Heart left ventricle (tissue), 16 donors: ENCODE measurements around the gene SIRT6. TPM values are rescaled to one million over a fixed set of nuclear protein-coding genes. Genes with fewer than 3 reads are reported as not detected.
"Not testable (repeated sequence)": the region's sequence is repeated elsewhere in the genome, so short reads cannot be mapped to it uniquely, and the experiment has no call there.

Source experiments
- ATAC-seq, 4 donors: fragments of 200-7000 bp; cut with Tn5 transposase; one replicate each; pipeline ENCODE4 v1.9.1; 2020 to 2022; ENCODE audit warnings: moderate library complexity in 4 of 4, mild to moderate bottlenecking in 3 of 4, moderate number of reproducible peaks in 1 of 4
- DNase-seq, 5 donors: peaks; one replicate each; pipeline ENCODE4 v3.0.0-alpha.2; 2020
- H3K27ac ChIP-seq, 12 donors: fragments of 200-600 bp; sonication (generic) in 4 of 12; one replicate each; pipeline versions ENCODE4 v1.5.0 to v1.8.0; 2016 to 2022; ENCODE audit warnings: mild to moderate bottlenecking in 2 of 12
- H3K27me3 ChIP-seq, 9 donors: fragments of 200-600 bp; sonication (generic) in 2 of 9; one replicate each; pipeline versions ENCODE4 v1.5.1 to v1.8.0; 2016 to 2022; ENCODE audit warnings: mild to moderate bottlenecking in 3 of 9
- H3K36me3 ChIP-seq, 9 donors: fragments of 200-600 bp; sonication (generic) in 2 of 9; one replicate each; pipeline versions ENCODE4 v1.5.0 to v1.8.0; 2018 to 2022; ENCODE audit warnings: mild to moderate bottlenecking in 2 of 9
- H3K4me1 ChIP-seq, 12 donors: fragments of 200-600 bp; sonication (generic) in 4 of 12; one replicate each; pipeline versions ENCODE4 v1.5.0 to v1.8.0; 2016 to 2022; ENCODE audit warnings: mild to moderate bottlenecking in 3 of 12
- H3K4me3 ChIP-seq, 12 donors: fragments of 200-600 bp; sonication (generic) in 4 of 12; one replicate each; pipeline versions ENCODE4 v1.5.0 to v1.8.0; 2017 to 2022; ENCODE audit warnings: mild to moderate bottlenecking in 9 of 12, moderate library complexity in 4 of 12
- H3K9me3 ChIP-seq, 12 donors: fragments of 200-600 bp; sonication (generic) in 4 of 12; one replicate each; pipeline versions ENCODE4 v1.5.0 to v1.8.0; 2016 to 2022; ENCODE audit warnings: mild to moderate bottlenecking in 1 of 12
- CTCF ChIP-seq, 12 donors: fragments of 200-600 bp; sonication (generic) in 4 of 12; IDR thresholded peaks; one replicate each; pipeline versions ENCODE4 v1.5.0 to v1.8.0; 2018 to 2022; ENCODE audit warnings: antibody characterized with exemption in 12 of 12, mild to moderate bottlenecking in 5 of 12
- POLR2A ChIP-seq, 2 donors: fragments of 450-650 bp; IDR thresholded peaks; one replicate each; pipeline ENCODE4 v1.6.1; 2017; ENCODE audit warnings: antibody characterized with exemption in 2 of 2, mild to moderate bottlenecking in 2 of 2, moderate library complexity in 2 of 2
- WGBS, 4 donors: extraction: QIAGEN DNeasy Blood & Tissue Kit in 2 of 4; methylation state at CpG; one replicate each; pipeline versions ENCODE4 v1.1.5 to v1.1.7; 2013 to 2018; 5-methylcytosine and 5-hydroxymethylcytosine counted together
- intact Hi-C, 10 donors: fragments of 100-400 bp; cut with DNase I; formaldehyde crosslinking; loops; one replicate each; pipeline versions ENCODE4 v1.11.1 to v1.14.2; 2022
- polyA plus RNA-seq, 2 donors: library from polyadenylated mRNA; stranded (reverse); fragments of 200-250 nt; gene quantifications; one replicate each; pipeline ENCODE4 v1.2.3, GENCODE V29; 2013
- total RNA-seq, 9 donors: library from RNA; depleted of rRNA in 2 of 9; stranded (reverse); fragments of >200 nt in 2 of 9; fragmentation: NEBNext Ultra II Directional in 3 of 9; extraction: Animal tissue kit (Norgen Biotek cat#: 25700) in 3 of 9; gene quantifications; one replicate each; pipeline versions ENCODE4 v1.1.0 to v1.2.4, GENCODE V29; 2016 to 2023
- donor health status: ischemic (EF 13 %, LVEDD 7.1; RV severe dilation, severe dysfunction).
- donor health status: healthy with polysubstance abuse.
- donor health status: DM: no; HTN: yes; CAD: no.
- donor health status: DM: no; HTN: no; CAD: no.
- donor health status: ischemic (EF 25% LVEDD 6.9; RV normal size, moderate dysfunction).
- donor health status: ischemic (EF 25% LVEDD 5.7; RV mildly dilated, moderate dysfunction).
- donor health status: healthy.
- donor health status: DM: yes; HTN: yes; CAD: no.
- donor health status: ischemic (EF 35%, LVEDD 5.7; RV mildly dilated, moderate dysfunction).
- donor health status: nonischemic (EF 11% LVEDD 7.7; RV severe dilation, severe dysfunction).
- donor health status: DM: yes; HTN: yes; CAD: no.
- donor health status: PGD.
- donor health status: ischemic (EF 29% LVEDD 5.4; RV normal size, mild dysfunction).
- donor health status: nonischemic (EF 23%, LVEDD 6.1; RV moderate dilation, normal function).

Gene SIRT6
- total and polyA plus RNA-seq, 11 donors: 10.2 to 29.0 (median 13.1) TPM

GRCh38 chr19:4194353-4194752, 12.0 kb upstream of the SIRT6 start:
- no peak for ATAC-seq
- Histone ChIP-seq H3K4me1 (peaks cover 0 to 7% (median 0%) of the 10 kb centered on the region in 12 donors), H3K27ac (no peak overlapping the region), H3K27me3 (peaks cover 22 to 72% (median 45%) of the 10 kb centered on the region in 9 donors), H3K4me3 (no peak overlapping the region), H3K9me3 (no peaks in the 10 kb centered on the region), H3K36me3 (no peaks in the 10 kb centered on the region)
- WGBS, 4 donors: 45 to 57% (median 47%) methylated on average over 7 of the region's 7 CpGs
- TF ChIP-seq CTCF (IDR thresholded peaks at IDR 0.05) (no peak), POLR2A (IDR thresholded peaks at IDR 0.05) (no peak)
- intact Hi-C loops: no loop called here
- no peak for DNase-seq

GRCh38 chr19:4192537-4192936, 10.2 kb upstream of the SIRT6 start:
- H3K9me3 ChIP-seq, H3K27ac ChIP-seq, ATAC-seq, H3K4me3 ChIP-seq, DNase-seq, H3K36me3 ChIP-seq, H3K4me1 ChIP-seq, intact Hi-C loops: not testable (repeated sequence)
- WGBS, 4 donors: 89 to 94% (median 91%) methylated on average over 3 of the region's 3 CpGs
- peaks cover 12 to 54% (median 30%) of the 10 kb centered on the region in 9 donors for H3K27me3 ChIP-seq

GRCh38 chr19:4189641-4190040, 7.3 kb upstream of the SIRT6 start:
- H3K27ac ChIP-seq: no peak overlapping the region
- H3K36me3 ChIP-seq: no peaks in the 10 kb centered on the region
- peaks cover 0 to 5% (median 0%) of the 10 kb centered on the region in 12 donors for H3K4me1 ChIP-seq
- no peaks in the 10 kb centered on the region for H3K9me3 ChIP-seq
- intact Hi-C loops: loop anchor here in 5 of 10 donors (5.0 to 10.0 kb wide), 2 partner anchors 202 to 205 kb away; partner anchors contain the start of gene EEF2 (in 5 of the 5)
- ATAC-seq: no peak
- H3K27me3 ChIP-seq: peaks cover 0 to 25% (median 2%) of the 10 kb centered on the region in 9 donors
- H3K4me3 ChIP-seq: no peak overlapping the region
- DNase-seq: no peak
- TF ChIP-seq POLR2A (IDR thresholded peaks at IDR 0.05): no peak
- TF ChIP-seq CTCF (IDR thresholded peaks at IDR 0.05): no peak
- 72 to 78% (median 75%) methylated on average over 5 of the region's 5 CpGs for WGBS, 4 donors

- Histone ChIP-seq H3K36me3 (no peaks in the 10 kb centered on the region), H3K27ac (no peak overlapping the region), H3K4me3 (no peak overlapping the region), H3K9me3 (no peaks in the 10 kb centered on the region), H3K4me1 (peaks cover 0 to 16% (median 5%) of the 10 kb centered on the region in 12 donors), H3K27me3 (peaks cover 0 to 6% (median 0%) of the 10 kb centered on the region in 9 donors)
- intact Hi-C loops: loop anchor here in 5 of 10 donors (5.0 to 10.0 kb wide), 2 partner anchors 200 to 203 kb away; partner anchors contain the start of gene EEF2 (in 5 of the 5)
- DNase-seq: no peak
- WGBS, 4 donors: 88 to 94% (median 91%) methylated on average over 10 of the region's 10 CpGs
- TF ChIP-seq CTCF (IDR thresholded peaks at IDR 0.05): no peak
- TF ChIP-seq POLR2A (IDR thresholded peaks at IDR 0.05): no peak
- no peak for ATAC-seq
These were observed 5.2 kb upstream of the SIRT6 start for GRCh38 chr19:4187313-4188122.
